Stimulated activated CD4-positive, alpha-beta T cell treated with anti-CD3 and anti-CD28 coated beads, Interleukin-4, amount 100 ng/mL, for 1 hour (primary cell): ENCODE results near the gene UCN3.

Source experiments
- DNase-seq: peaks from one replicate; pipeline ENCODE4 v3.0.0-alpha.2; 2020

UCN3 gene

DNA sequence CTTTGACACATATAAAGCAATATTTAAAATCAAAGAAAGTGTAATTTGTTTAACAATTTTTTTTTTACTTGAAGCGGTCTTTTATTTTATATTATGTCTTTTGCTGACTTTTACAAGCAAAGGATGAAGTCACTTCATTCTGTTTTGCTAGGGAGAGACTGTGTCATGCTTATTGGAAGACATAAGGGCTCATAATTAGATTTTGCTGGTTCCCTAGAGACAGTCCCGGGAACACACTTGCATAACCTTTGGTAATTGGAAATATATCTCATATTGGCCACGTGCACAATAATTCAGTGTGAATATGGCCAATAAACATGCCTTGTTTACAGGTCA lies 47.1 kb downstream of the UCN3 start:
- no peak for DNase-seq

DNA sequence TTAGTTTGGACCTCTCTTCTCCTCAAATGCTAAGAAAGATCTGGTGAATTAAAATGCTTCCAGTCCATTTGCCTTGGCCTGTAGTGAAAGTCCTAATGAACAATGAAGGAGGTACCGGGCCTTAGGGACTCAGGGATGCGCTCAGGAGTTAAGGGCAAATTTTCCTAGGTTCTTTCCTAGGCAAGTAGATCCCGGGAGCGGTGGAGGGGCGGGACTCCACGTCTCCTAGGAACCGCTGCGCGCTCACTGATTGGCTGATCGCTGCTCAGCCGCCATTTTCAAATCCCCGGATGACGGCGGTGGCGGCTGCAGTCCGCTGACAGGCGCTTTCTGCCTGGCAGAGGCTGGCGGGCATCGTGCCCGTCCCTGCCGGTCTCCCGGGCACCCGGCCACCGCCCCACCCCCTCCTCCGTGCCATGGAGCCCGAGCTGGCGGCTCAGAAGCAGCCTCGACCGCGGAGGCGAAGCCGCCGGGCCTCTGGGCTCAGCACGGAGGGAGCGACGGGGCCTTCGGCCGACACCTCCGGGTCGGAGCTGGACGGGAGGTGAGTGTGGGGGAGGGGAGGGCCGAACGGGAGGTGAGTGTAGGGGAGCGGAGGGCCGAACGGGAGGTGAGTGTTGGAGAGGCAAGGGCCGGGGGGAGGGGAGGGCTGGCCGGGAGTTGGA lies 47.6 kb downstream of the UCN3 start, which contains the start of gene NET1:
Gene NET1 (plus strand): TSS at position 281 of the 665 bp plus-strand sequence. CDS start 136 bp downstream, at position 417.
- peak; percentile 70 for DNase-seq

DNA sequence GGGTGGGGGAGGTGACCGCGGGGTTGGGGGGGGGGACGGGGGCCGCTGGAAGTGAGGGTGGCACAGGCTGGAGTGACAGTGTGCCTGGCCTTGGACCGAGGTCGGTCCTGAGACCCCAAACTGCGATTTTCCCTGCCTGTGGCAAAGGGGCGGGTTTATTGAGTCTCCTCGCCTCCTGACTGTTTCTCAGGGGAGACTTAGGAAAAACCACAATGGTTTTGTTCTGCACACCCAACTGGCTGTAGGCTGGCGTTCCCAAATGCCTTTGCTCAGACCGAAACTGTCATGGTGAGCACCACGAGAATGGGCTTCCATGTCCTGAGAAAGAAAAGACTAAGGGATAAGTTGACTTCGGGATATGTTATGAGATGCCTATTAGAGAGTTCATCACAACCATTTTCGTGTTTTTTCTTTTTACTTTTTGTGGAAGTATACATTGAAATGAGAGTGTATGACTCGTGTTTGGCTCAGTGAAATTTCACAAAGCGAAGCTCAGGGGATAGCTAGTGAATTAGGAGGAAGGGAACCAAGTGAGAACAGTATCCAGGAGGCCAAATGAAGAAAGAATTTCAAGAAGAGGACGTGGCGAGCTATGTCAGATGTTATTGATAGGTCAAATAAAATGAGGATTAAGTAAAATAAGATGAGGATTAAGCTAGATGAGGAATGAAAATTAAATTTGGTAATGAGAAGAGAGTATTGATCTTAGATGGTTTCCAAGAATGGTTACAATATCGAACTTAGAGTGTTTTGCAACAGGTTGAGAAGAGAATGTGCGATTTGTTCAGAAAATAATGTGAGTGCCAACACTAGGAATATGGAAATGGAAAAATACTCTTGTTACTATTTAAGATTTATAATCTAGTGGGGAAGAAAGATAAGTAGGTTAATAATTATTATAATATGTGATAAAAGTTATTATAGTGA lies 48.5 kb downstream of the UCN3 start:
- DNase-seq: no peak

DNA sequence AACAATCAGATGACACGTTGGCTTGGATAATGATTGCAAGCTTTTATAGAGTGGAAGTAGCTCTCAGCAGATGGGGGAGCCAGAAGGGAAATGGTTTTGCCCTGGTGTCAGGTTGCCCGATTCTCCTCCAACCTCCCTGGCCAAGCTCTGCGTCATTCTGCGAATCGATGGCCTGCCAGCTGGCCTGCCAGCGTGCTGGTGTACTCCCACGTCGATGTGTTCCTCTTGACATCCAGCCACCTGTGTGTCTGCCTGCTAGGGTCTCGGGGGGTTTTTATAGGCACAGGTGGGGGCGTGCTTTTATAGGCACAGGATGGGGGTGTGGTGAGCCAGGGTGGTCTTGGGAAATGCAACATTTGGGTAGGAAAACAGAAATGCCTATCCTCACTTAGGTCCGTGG lies 52.2 kb downstream of the UCN3 start:
- no peak for DNase-seq

DNA sequence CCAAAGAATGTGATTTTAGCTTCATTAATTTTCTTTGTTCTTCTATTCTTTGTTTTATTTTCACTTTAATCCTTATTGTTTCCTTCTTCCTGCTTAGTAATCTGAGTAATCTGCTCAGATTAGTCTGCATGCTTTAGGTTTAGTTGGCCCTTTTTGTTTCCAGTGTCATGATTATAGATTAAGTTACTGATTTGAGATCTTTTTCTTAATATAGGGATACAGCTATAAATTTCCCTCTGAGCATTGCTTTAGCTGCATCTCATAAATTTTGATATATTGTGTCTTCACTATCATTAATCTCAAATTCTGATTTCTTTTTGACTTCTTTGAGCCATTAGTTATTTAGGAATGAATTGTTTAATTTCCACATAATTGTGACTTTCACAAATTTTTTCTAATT lies 53.8 kb downstream of the UCN3 start:
- no peak for DNase-seq

DNA sequence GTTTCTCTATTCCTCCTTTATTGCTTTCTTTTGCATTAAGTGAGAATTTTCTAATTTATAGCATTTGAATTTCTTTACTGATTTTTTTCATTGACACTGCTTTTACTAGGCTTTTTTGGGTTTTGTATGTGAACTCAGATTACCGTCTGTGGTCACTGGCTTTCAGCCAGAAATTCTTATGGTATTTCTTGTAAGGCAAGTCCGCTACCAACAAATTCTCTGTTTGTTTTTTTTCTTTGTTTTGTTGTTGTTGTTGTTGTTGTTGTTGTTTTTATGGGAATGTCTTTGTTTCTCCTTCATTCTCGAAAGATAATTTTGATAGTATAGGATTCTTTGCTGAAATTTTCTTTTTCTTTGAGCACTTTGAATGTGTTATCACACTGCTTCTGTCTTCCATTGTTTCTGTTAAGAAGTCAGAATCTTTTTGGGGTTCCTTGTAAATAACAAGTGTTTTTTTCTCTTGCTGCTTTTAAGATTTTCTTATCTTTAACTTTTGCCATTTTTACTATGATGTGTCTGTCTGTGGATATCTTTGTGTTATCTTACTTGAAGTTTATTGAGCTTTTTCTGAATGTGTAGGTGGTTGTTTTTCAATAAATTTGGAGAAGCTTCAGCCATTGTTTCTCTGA lies 54.8 kb downstream of the UCN3 start:
- DNase-seq: no peak

DNA sequence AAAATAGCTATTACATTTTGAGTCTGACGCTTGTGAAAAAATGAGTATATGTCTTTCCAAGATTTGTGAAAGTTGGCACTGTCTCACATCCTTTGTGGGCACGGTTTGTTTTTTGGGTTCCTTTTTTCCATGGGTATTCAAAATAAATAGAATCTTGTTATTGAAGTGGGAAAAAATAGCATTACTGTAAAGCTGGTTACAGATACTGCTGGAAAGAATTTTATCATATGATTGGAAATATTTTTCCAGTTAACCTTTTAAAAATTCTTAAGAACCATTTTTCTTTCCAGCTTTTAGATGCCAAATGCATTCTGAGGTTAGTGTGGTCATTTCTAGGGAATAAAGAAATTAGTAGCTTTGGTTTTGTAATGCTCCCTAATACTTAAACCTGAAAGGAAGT lies 59.0 kb downstream of the UCN3 start:
- no peak for DNase-seq
